ENCODE results near the gene ASF1B. TPM values are rescaled to one million over a fixed set of nuclear protein-coding genes. Genes with fewer than 3 reads are reported as not detected.

Gene ASF1B
- 11.4 and 20.4 TPM in 2 replicates for total RNA-seq

GRCh38 chr19:14136509-14137281 lies at the start of gene ASF1B:
ASF1B (minus strand) TSS chr19:14136589; CDS start chr19:14136456, 133 bp downstream.

GRCh38 chr19:14117668-14118164 lies 18.7 kb downstream of the ASF1B start, which contains the start of gene PRKACA:
PRKACA (minus strand) TSS chr19:14117762; CDS start chr19:14117547, 215 bp downstream.

GRCh38 chr19:14090509-14091080 lies 45.8 kb downstream of the ASF1B start, which contains the start of gene SAMD1:
SAMD1 (minus strand) TSS chr19:14090751.

GRCh38 chr19:14085309-14085995 lies 50.9 kb downstream of the ASF1B start, which contains the start of gene C19orf67:
C19orf67 (minus strand) TSS chr19:14085783; CDS start chr19:14085627, 156 bp downstream.

DNA sequence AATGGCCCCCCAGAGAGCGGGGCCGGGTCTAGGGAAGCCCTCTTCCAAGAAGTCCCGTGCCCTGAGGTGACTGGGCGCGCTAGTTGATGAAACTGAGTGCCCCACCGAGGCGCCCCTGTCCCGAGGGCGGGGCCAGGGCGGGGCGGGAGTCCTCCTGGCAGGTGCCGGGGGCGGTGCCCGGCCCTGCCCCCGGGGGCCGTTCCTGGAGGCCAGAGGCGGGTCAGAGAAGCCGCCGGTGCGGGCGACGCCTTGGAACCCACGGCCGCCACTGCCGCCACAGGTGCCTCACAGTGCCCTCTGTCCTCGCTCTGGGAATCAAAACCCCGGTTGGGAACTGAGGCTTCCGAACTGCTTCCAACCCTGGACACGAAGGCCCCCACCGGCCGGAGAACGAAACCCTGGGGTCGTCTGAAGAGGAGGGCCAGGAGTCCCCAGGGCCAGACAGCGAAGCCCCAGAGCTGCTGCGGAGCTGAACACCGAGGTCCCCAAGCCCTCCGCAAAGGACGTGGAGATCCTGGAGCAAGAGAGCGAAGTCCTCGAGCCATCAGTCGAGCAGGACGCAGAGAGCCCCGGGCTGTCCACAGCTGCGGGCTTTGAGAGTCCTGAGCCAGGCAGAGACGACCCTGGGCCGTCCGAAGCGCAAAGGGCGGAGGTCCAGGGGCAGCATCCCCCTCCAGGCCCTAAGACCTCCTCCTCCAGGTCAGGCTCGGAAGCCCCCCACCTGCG lies 63.7 kb downstream of the ASF1B start, which contains the start of gene MISP3:
Gene MISP3 (plus strand): TSS at position 252 of the 726 bp plus-strand sequence. CDS start 524 bp downstream, outside the sequence.

Other genes starting within 250 kb of the ASF1B start
- 0.65 and 0.76 TPM in 2 replicates for gene BRME1, start 230.5 kb downstream of the ASF1B start, total RNA-seq
- gene CC2D1A, start 230.4 kb downstream of the ASF1B start, total RNA-seq: 13.5 and 21.2 TPM in 2 replicates
- gene PODNL1, start 198.2 kb downstream of the ASF1B start, total RNA-seq: under 0.01 and 0.19 TPM in 2 replicates
- 16.0 and 19.7 TPM in 2 replicates for gene DCAF15, start 184.1 kb downstream of the ASF1B start, total RNA-seq
- gene RFX1, start 130.3 kb downstream of the ASF1B start, total RNA-seq: 3.1 and 3.6 TPM in 2 replicates
- not detected in 2 replicates for gene RLN3, start 108.4 kb downstream of the ASF1B start, total RNA-seq
- 4.1 and 6.5 TPM in 2 replicates for gene IL27RA, start 104.8 kb downstream of the ASF1B start, total RNA-seq
- gene PALM3, start 74.5 kb downstream of the ASF1B start, total RNA-seq: not detected in 2 replicates
- 0.10 and 0.33 TPM in 2 replicates for gene MISP3, start 63.8 kb downstream of the ASF1B start, total RNA-seq
- gene C19orf67, start 50.8 kb downstream of the ASF1B start, total RNA-seq: not detected in 2 replicates
- gene SAMD1, start 45.8 kb downstream of the ASF1B start, total RNA-seq: 26.3 and 37.6 TPM in 2 replicates
- gene PRKACA, start 18.8 kb downstream of the ASF1B start, total RNA-seq: 59.2 and 62.7 TPM in 2 replicates
- 6.9 and 8.5 TPM in 2 replicates for gene ADGRL1, start 69.6 kb upstream of the ASF1B start, total RNA-seq
- gene ADGRE5, start 244.9 kb upstream of the ASF1B start, total RNA-seq: 7.2 and 14.6 TPM in 2 replicates